ENCODE results near the gene L3MBTL2.

The L3MBTL2 gene

GRCh38 chr22:41273128-41273527 is 68.0 kb downstream of the L3MBTL2 start:
- ChIA-PET POLR2A (no interaction called here), CTCF (no interaction called here)
- no peak for TF ChIP-seq CTCF (IDR thresholded peaks at IDR 0.05; ENCODE audit: control extremely low read depth, extremely low read depth, low read depth, missing control alignments)
- DNase-seq (ENCODE audit: extremely low spot score): no peak

- CTCF ChIA-PET: interaction anchor here (0.8 to 1.3 kb wide), 3 partner anchors 11 to 31 kb away, joined by 3 read pairs; partner anchors contain the start of genes RANGAP1 and ZC3H7B
- POLR2A ChIA-PET: no interaction called here
- no peak for TF ChIP-seq CTCF (IDR thresholded peaks at IDR 0.05; ENCODE audit: control extremely low read depth, extremely low read depth, low read depth, missing control alignments)
- no peak for DNase-seq (ENCODE audit: extremely low spot score)
These were observed 69.7 kb downstream of the L3MBTL2 start for GRCh38 chr22:41274856-41275255.

GRCh38 chr22:41280065-41280464 is 75.0 kb downstream of the L3MBTL2 start:
- CTCF ChIA-PET: no interaction called here
- no peak for DNase-seq (ENCODE audit: extremely low spot score)
- no peak for TF ChIP-seq CTCF (IDR thresholded peaks at IDR 0.05; ENCODE audit: control extremely low read depth, extremely low read depth, low read depth, missing control alignments)
- POLR2A ChIA-PET: no interaction called here

- no peak for TF ChIP-seq CTCF (IDR thresholded peaks at IDR 0.05; ENCODE audit: control extremely low read depth, extremely low read depth, low read depth, missing control alignments)
- POLR2A ChIA-PET: no interaction called here
- CTCF ChIA-PET: interaction anchor here (0.9 to 1.1 kb wide), 2 partner anchors 11 to 358 kb away, joined by 3 read pairs; no protein-coding TSS in a partner anchor
- no peak for DNase-seq (ENCODE audit: extremely low spot score)
These were observed 75.7 kb downstream of the L3MBTL2 start for GRCh38 chr22:41280854-41281253.
